ENCODE data around the gene HCFC1. TPM values are rescaled to one million over a fixed set of nuclear protein-coding genes. Genes with fewer than 3 reads are reported as not detected.
A peak's percentile ranks its signal among the peaks of the same experiment; 100 is the strongest.

HCFC1 gene
- total and polyA plus RNA-seq, 9 of the 15 experiments (the other 6 are each of a cell fraction or from before 2014, with no cell fraction given), result 2.8 to 133 (median 17.1) TPM

DNA sequence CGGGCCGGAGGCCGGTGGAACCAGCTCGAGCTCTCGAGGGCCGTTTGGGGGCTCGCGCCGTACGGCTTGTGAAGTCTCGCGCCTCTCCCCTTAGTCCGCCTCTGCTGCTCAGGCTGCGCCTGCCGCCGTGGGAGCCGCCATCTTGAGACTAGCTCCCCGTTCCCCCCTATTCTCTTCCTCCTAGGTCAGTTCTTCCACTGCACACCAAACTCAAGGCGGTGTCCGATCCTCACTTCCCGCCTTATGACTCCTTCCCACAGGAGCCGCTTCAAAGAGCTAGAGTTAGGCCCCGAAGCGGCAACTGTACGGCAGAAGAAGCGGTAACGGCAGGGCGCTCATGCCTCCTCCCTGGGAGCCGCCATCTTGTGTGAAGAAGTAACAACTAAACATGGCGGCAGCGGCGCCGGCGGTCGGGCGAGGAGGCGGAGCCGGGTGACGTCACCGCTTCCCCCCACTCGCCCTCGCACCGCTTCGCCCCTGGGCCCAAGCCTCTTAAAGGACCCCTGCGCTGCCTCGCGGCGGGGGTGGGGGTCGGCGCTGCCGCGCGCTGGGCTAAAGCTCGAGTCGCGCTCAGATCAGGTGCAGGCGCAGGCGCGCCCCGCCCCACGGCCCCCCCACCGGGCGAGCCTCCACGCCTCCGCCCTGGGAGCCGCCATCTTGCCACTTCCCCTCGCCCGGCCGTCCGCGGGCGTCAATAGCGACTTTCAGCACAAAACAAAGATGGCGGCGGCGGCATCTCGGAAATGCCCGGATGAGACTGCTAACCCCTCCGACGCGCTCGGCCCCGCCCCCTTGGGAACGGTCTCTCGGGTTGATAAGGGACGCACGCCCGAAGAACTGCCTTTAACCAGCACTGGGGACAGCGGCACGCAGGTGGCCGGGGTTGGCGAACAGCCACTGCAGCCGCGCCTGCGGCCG lies at the start of gene HCFC1 (continued):
- TF ChIP-seq, protein P1, sequence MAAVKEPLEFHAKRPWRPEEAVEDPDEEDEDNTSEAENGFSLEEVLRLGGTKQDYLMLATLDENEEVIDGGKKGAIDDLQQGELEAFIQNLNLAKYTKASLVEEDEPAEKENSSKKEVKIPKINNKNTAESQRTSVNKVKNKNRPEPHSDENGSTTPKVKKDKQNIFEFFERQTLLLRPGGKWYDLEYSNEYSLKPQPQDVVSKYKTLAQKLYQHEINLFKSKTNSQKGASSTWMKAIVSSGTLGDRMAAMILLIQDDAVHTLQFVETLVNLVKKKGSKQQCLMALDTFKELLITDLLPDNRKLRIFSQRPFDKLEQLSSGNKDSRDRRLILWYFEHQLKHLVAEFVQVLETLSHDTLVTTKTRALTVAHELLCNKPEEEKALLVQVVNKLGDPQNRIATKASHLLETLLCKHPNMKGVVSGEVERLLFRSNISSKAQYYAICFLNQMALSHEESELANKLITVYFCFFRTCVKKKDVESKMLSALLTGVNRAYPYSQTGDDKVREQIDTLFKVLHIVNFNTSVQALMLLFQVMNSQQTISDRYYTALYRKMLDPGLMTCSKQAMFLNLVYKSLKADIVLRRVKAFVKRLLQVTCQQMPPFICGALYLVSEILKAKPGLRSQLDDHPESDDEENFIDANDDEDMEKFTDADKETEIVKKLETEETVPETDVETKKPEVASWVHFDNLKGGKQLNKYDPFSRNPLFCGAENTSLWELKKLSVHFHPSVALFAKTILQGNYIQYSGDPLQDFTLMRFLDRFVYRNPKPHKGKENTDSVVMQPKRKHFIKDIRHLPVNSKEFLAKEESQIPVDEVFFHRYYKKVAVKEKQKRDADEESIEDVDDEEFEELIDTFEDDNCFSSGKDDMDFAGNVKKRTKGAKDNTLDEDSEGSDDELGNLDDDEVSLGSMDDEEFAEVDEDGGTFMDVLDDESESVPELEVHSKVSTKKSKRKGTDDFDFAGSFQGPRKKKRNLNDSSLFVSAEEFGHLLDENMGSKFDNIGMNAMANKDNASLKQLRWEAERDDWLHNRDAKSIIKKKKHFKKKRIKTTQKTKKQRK (IDR thresholded peaks at IDR 0.05; ENCODE audit: borderline replicate concordance, low read depth, low read length), result no peak
- TF ChIP-seq, protein P2, sequence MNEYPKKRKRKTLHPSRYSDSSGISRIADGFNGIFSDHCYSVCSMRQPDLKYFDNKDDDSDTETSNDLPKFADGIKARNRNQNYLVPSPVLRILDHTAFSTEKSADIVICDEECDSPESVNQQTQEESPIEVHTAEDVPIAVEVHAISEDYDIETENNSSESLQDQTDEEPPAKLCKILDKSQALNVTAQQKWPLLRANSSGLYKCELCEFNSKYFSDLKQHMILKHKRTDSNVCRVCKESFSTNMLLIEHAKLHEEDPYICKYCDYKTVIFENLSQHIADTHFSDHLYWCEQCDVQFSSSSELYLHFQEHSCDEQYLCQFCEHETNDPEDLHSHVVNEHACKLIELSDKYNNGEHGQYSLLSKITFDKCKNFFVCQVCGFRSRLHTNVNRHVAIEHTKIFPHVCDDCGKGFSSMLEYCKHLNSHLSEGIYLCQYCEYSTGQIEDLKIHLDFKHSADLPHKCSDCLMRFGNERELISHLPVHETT (CRISPR knock-in tag; conservative IDR thresholded peaks at IDR 0.05 in 1 of 2, IDR thresholded peaks at IDR 0.05 in 1 of 2), result peak in 1 of 2 experiments; percentile 89; a peak in 2 of 4 replicates
- TF ChIP-seq CREB3 (tag; conservative IDR thresholded peaks at IDR 0.05; ENCODE audit: low read depth), result peak; percentile 65; the same call in 1 of the 2 replicates
- TF ChIP-seq ZNF239 (CRISPR knock-in tag; IDR thresholded peaks at IDR 0.05), result no peak
- TF ChIP-seq GTF2E2 (tag; IDR thresholded peaks at IDR 0.05), result peak; percentile 78; the same call in 1 of the 2 replicates
- TF ChIP-seq ATF3 (IDR thresholded peaks at IDR 0.05), result peak; percentile 99
- TF ChIP-seq ATF3 (CRISPR knock-in tag; conservative IDR thresholded peaks at IDR 0.05), result peak; percentile 78; the same call in 1 of the 2 replicates
- TF ChIP-seq TAL1 (IDR thresholded peaks at IDR 0.05), result no peak
- TF ChIP-seq CBFA2T3 (IDR thresholded peaks at IDR 0.05), result 0 out of 2 replicates have a peak, but pooled peaks have one; percentile 5
- TF ChIP-seq, protein P3, sequence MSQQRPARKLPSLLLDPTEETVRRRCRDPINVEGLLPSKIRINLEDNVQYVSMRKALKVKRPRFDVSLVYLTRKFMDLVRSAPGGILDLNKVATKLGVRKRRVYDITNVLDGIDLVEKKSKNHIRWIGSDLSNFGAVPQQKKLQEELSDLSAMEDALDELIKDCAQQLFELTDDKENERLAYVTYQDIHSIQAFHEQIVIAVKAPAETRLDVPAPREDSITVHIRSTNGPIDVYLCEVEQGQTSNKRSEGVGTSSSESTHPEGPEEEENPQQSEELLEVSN (IDR thresholded peaks at IDR 0.05; ENCODE audit: borderline replicate concordance in 1 of 2, extremely low read depth in 1 of 2, insufficient read depth in 1 of 2, insufficient read length in 1 of 2, low read depth in 1 of 2, low read length in 1 of 2, poor library complexity in 1 of 2, severe bottlenecking in 1 of 2), result peak; percentile 7 to 31
- TF ChIP-seq L3MBTL2 (IDR thresholded peaks at IDR 0.05), result peak; percentile 76; the same call in 1 of the 2 replicates
- peak; percentile 89; the same call in 1 of the 2 replicates for TF ChIP-seq SRSF3 (IDR thresholded peaks at IDR 0.05; ENCODE audit: insufficient read depth, low read length)
- TF ChIP-seq, protein P4, sequence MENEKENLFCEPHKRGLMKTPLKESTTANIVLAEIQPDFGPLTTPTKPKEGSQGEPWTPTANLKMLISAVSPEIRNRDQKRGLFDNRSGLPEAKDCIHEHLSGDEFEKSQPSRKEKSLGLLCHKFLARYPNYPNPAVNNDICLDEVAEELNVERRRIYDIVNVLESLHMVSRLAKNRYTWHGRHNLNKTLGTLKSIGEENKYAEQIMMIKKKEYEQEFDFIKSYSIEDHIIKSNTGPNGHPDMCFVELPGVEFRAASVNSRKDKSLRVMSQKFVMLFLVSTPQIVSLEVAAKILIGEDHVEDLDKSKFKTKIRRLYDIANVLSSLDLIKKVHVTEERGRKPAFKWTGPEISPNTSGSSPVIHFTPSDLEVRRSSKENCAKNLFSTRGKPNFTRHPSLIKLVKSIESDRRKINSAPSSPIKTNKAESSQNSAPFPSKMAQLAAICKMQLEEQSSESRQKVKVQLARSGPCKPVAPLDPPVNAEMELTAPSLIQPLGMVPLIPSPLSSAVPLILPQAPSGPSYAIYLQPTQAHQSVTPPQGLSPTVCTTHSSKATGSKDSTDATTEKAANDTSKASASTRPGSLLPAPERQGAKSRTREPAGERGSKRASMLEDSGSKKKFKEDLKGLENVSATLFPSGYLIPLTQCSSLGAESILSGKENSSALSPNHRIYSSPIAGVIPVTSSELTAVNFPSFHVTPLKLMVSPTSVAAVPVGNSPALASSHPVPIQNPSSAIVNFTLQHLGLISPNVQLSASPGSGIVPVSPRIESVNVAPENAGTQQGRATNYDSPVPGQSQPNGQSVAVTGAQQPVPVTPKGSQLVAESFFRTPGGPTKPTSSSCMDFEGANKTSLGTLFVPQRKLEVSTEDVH (IDR thresholded peaks at IDR 0.05; ENCODE audit: low read depth, partially characterized antibody), result peak; percentile 15
